Measurements from ENCODE around the gene ARMC12. TPM values are rescaled to one million over a fixed set of nuclear protein-coding genes. Genes with fewer than 3 reads are reported as not detected.

Gene ARMC12
- total RNA-seq, 1 donor from 2014 or later = not detected

GRCh38 chr6:35718375-35718736, 18.5 kb upstream of the ARMC12 start:
- DNase-seq (ENCODE audit: extremely low spot score in 2 of 2) = no peak
- Histone ChIP-seq H3K4me1 (peaks cover 42% of the 10 kb centered on the region), H3K27ac (peak overlapping the region; percentile 74), H3K36me3 (no peaks in the 10 kb centered on the region), H3K4me3 (no peak overlapping the region), H3K27me3 (no peaks in the 10 kb centered on the region), H3K9me3 (no peaks in the 10 kb centered on the region)
- TF ChIP-seq POLR2A (IDR thresholded peaks at IDR 0.05) = no peak
- TF ChIP-seq POLR2AphosphoS5 (IDR thresholded peaks at IDR 0.05; ENCODE audit: insufficient read depth in 1 of 2, low read depth in 1 of 2) = no peak
- no peak for TF ChIP-seq CTCF (IDR thresholded peaks at IDR 0.05)
- intact Hi-C loops (cut with DNase I) = no loop called here

GRCh38 chr6:35718911-35719381, 17.9 kb upstream of the ARMC12 start:
- Histone ChIP-seq H3K36me3 (no peaks in the 10 kb centered on the region), H3K4me3 (no peak overlapping the region), H3K9me3 (no peaks in the 10 kb centered on the region), H3K27ac (peak overlapping the region; percentile 74), H3K4me1 (peaks cover 47% of the 10 kb centered on the region), H3K27me3 (no peaks in the 10 kb centered on the region)
- intact Hi-C loops (cut with DNase I) = no loop called here
- peak in 1 of 2 donors; percentile 87 for DNase-seq (ENCODE audit: extremely low spot score in 2 of 2)
- TF ChIP-seq POLR2AphosphoS5 (IDR thresholded peaks at IDR 0.05; ENCODE audit: insufficient read depth in 1 of 2, low read depth in 1 of 2) = no peak
- TF ChIP-seq POLR2A (IDR thresholded peaks at IDR 0.05) = no peak
- TF ChIP-seq CTCF (IDR thresholded peaks at IDR 0.05) = no peak

GRCh38 chr6:35719404-35719829, 17.4 kb upstream of the ARMC12 start:
- TF ChIP-seq POLR2A (IDR thresholded peaks at IDR 0.05) (no peak), POLR2AphosphoS5 (IDR thresholded peaks at IDR 0.05; ENCODE audit: insufficient read depth in 1 of 2, low read depth in 1 of 2) (no peak), CTCF (IDR thresholded peaks at IDR 0.05) (no peak)
- intact Hi-C loops (cut with DNase I) = no loop called here
- no peaks in the 10 kb centered on the region for H3K9me3 ChIP-seq
- H3K4me1 ChIP-seq = peaks cover 51% of the 10 kb centered on the region
- H3K27ac ChIP-seq = peak overlapping the region; percentile 74
- H3K36me3 ChIP-seq = no peaks in the 10 kb centered on the region
- peak overlapping the region in 1 of 2 donors; percentile 12 for H3K4me3 ChIP-seq
- DNase-seq (ENCODE audit: extremely low spot score in 2 of 2) = peak in 1 of 2 donors; percentile 87
- no peaks in the 10 kb centered on the region for H3K27me3 ChIP-seq

- Histone ChIP-seq H3K27ac (peak overlapping the region; percentile 74), H3K4me1 (peaks cover 58% of the 10 kb centered on the region), H3K9me3 (no peaks in the 10 kb centered on the region), H3K27me3 (no peaks in the 10 kb centered on the region), H3K36me3 (no peaks in the 10 kb centered on the region), H3K4me3 (peak overlapping the region; percentile 12)
- peak in 1 of 2 donors; percentile 87 for DNase-seq (ENCODE audit: extremely low spot score in 2 of 2)
- TF ChIP-seq POLR2A (IDR thresholded peaks at IDR 0.05) (no peak), POLR2AphosphoS5 (IDR thresholded peaks at IDR 0.05; ENCODE audit: insufficient read depth in 1 of 2, low read depth in 1 of 2) (peak in 1 of 2 donors; percentile 17), CTCF (IDR thresholded peaks at IDR 0.05) (no peak)
- intact Hi-C loops (cut with DNase I) = no loop called here
Observed at GRCh38 chr6:35719830-35720733, 16.8 kb upstream of the ARMC12 start.
